GM12865 (cell line): ENCODE measurements around the gene PRKAA1.

ENCODE experiments used
- DNase-seq: peaks from one replicate; pipeline ENCODE4 v3.0.0; 2010; ENCODE audit warnings: low read depth
- H3K4me3 ChIP-seq: 2 replicates; pipeline ENCODE4 v1.5.1; 2011; ENCODE audit warnings: mild to moderate bottlenecking, low read depth, low read length, control low read depth
- CTCF ChIP-seq: IDR thresholded peaks from 2 replicates; pipeline ENCODE4 v1.5.1; 2011; ENCODE audit warnings: low read length, control low read depth, low read depth, inconsistent platforms; ENCODE audit not compliant: insufficient read depth; ENCODE audit errors: missing control alignments

PRKAA1 gene

GRCh38 chr5:40823459-40823858 is 25.3 kb upstream of the PRKAA1 start:
- DNase-seq: no peak
- no peak for TF ChIP-seq CTCF
- no peak overlapping the region for H3K4me3 ChIP-seq

GRCh38 chr5:40813698-40814281 is 15.6 kb upstream of the PRKAA1 start:
- no peak for TF ChIP-seq CTCF
- no peak for DNase-seq

GRCh38 chr5:40812125-40812524 is 14.0 kb upstream of the PRKAA1 start:
- H3K4me3 ChIP-seq: no peak overlapping the region
- no peak for DNase-seq
- TF ChIP-seq CTCF: no peak

More at GRCh38 chr5:40813698-40814281, 15.6 kb upstream of the PRKAA1 start:
- H3K4me3 ChIP-seq: no peak overlapping the region

DNA sequence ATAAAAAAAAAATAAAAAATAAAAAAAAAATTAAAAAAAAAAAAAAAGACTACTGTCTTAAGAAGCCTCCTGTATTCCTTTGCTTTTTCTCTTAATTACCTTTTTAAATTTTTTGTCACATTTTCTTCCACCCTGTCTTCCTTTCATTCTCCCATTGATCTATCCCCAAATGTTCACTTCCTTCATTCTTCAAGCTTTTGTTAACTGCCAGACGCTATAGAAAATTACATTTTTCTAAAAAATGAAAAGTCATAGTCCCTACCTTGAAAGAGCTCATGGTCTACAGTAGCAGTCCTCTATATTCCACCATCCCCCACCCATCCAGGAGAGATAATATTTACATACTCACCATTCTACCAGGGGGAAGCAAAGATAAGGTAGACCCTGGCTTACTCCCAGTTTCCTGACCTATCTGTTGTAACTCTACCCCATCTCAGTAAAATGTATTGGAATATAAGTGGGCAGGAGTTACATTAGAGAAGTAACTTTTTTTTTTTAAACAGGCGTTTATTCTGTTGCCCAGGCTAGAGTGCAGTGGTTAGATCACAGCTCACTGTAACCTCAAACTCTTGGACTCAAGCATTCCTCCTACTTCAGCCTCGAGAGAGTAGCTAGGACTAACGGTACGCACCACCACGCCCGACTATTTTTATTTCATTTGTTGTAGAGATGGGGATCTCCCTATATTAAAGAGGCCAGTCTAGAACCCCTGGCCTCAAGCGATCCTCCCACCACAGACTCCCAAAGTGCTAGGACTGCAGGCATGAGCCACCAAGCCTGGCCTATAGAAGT is 3.8 kb upstream of the PRKAA1 start:
- no peak overlapping the region for H3K4me3 ChIP-seq
- DNase-seq: no peak
- TF ChIP-seq CTCF: no peak

GRCh38 chr5:40799258-40799657 is 1.1 kb upstream of the PRKAA1 start:
- TF ChIP-seq CTCF: no peak
- no peak overlapping the region for H3K4me3 ChIP-seq

GRCh38 chr5:40798801-40799210 is 632 bp upstream of the PRKAA1 start:
- peak; percentile 48 for DNase-seq
- TF ChIP-seq CTCF: no peak
- peak overlapping the region; percentile 80 for H3K4me3 ChIP-seq

More at GRCh38 chr5:40799258-40799657, 1.1 kb upstream of the PRKAA1 start:
- no peak for DNase-seq
